Effector memory CD4-positive, alpha-beta T cell (primary cell): ENCODE data around the gene MYO1H.

Experiments
- DNase-seq, 3 donors: peaks; one replicate each; pipeline ENCODE4 v3.0.0-alpha.2; 2020
- H3K27ac ChIP-seq: 2 replicates; pipeline ENCODE4 v1.7.0; 2013; ENCODE audit warnings: mild to moderate bottlenecking, low read length, moderate library complexity; ENCODE audit not compliant: insufficient read depth, poor library complexity, severe bottlenecking
- H3K27me3 ChIP-seq: replicated peaks from 2 replicates; pipeline ENCODE4 v1.7.0; 2013; ENCODE audit warnings: mild to moderate bottlenecking, low read length; ENCODE audit not compliant: insufficient read depth, control insufficient read depth, poor library complexity, severe bottlenecking
- H3K36me3 ChIP-seq: 2 replicates; pipeline ENCODE4 v1.7.0; 2013; ENCODE audit warnings: mild to moderate bottlenecking, low read length, moderate library complexity; ENCODE audit not compliant: control insufficient read depth, insufficient read depth
- H3K4me1 ChIP-seq: 2 replicates; pipeline ENCODE4 v1.7.0; 2013; ENCODE audit warnings: low read length, mild to moderate bottlenecking; ENCODE audit not compliant: control insufficient read depth, insufficient read depth, poor library complexity, severe bottlenecking
- H3K4me3 ChIP-seq: 2 replicates; pipeline ENCODE4 v1.7.0; 2013; ENCODE audit warnings: low read length, low read depth, mild to moderate bottlenecking; ENCODE audit not compliant: insufficient read depth, poor library complexity, severe bottlenecking
- H3K9me3 ChIP-seq: 2 replicates; pipeline ENCODE4 v1.7.0; 2013; ENCODE audit warnings: mild to moderate bottlenecking, low read length, moderate library complexity; ENCODE audit not compliant: control insufficient read depth

Gene MYO1H

DNA sequence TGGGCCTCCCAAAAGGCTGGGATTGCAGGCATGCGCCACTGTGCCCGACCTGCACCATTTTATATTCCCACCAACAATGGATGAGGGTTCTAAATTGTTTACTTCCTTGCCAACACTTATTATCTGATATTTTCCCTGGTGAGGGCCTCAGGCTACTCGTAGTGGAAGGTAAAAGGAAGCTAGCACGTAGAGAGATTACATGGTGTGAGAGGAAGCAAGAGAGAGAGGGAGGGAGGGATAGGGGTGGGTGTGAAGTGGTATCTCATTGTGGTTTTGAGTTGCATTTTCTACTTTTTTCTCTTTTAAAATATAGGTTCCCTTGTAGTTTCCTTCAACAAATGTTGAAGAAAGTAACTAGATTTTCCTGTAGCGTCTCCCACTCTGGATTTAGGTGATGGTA lies 30.9 kb downstream of the MYO1H start:
- no peak for DNase-seq
- Histone ChIP-seq H3K27me3 (no peaks in the 10 kb centered on the region), H3K4me1 (no peaks in the 10 kb centered on the region), H3K9me3 (no peaks in the 10 kb centered on the region), H3K36me3 (no peaks in the 10 kb centered on the region), H3K4me3 (no peak overlapping the region), H3K27ac (no peak overlapping the region)

- Histone ChIP-seq H3K4me1 (no peaks in the 10 kb centered on the region), H3K27me3 (peaks cover 4% of the 10 kb centered on the region), H3K4me3 (no peak overlapping the region), H3K27ac (no peak overlapping the region), H3K36me3 (no peaks in the 10 kb centered on the region), H3K9me3 (no peaks in the 10 kb centered on the region)
- no peak for DNase-seq
These were observed 34.3 kb downstream of the MYO1H start for GRCh38 chr12:109382031-109382430.

DNA sequence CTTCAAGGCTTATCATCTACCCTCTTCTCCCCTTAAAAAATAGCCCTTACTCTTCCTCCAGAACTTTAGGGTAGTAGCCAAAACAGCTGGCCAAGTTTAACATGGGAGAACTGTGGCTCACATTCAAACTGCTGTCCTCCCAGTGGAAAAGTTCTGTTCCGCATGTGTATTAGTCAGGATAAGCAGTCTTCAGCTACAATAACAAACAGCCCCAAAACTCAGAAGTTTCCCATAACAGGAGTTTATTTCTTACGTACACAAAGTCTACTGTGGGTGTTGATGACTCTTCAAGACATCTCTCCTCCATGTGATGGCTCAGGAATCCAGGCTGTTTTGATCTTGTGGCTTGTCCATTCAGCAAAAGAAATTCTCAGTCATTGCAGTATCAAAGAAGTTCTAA lies 35.5 kb downstream of the MYO1H start:
- Histone ChIP-seq H3K4me3 (no peak overlapping the region), H3K27ac (no peak overlapping the region), H3K4me1 (no peaks in the 10 kb centered on the region), H3K9me3 (no peaks in the 10 kb centered on the region), H3K27me3 (peaks cover 4% of the 10 kb centered on the region), H3K36me3 (no peaks in the 10 kb centered on the region)
- no peak for DNase-seq

DNA sequence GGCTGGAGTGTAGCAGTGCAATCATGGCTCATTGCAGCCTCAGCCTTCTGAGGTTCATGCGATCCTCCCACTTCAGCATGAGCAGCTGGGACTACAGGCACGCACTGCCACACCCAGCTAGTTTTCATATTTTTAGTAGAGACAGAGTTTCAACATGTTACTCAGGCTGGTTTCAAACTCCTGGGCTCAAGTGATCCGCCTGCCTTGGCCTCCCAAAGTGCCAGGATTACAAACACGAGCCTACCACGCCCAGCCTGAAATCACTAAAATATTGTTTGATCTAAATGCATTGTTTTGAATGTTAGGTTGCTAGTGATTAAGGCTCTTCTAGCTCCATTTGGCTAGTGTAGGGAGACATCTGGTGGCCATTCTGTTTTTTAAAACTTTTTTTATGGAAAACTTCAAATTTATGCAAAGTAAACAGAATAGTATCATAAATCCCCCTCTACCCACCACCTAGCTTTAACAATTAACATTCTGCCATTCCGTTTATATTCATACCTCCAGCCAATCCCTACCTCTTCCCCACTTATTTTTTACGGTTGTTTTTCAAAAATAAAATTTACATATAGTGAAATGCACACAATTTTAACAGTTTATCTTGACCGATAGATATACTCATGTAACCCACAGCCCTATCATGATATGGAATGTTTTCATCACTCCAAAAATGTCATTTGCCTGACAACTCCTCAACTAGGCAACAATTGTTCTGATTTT lies 37.8 kb downstream of the MYO1H start:
- Histone ChIP-seq H3K4me1 (no peaks in the 10 kb centered on the region), H3K36me3 (no peaks in the 10 kb centered on the region), H3K27me3 (peaks cover 4% of the 10 kb centered on the region), H3K4me3 (no peak overlapping the region), H3K27ac (no peak overlapping the region), H3K9me3 (no peaks in the 10 kb centered on the region)
- no peak for DNase-seq

DNA sequence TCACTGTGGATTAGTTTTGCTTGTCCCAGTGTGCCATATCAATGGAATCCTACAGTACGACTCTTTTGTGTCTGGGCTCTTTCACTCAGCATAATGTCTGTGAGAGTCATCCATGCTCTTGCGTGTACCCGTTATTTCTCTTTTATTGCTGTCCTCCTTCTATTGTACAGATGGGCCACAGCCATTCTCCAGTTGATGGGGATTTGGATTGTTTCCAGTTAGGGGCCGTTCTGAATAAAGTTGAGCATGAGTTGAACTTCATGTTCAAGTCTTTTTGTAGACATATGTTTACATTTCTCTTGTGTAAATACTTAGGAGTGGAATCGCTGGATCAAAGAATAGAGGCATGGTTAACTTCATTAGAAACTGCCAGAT lies 38.3 kb downstream of the MYO1H start:
- Histone ChIP-seq H3K9me3 (no peaks in the 10 kb centered on the region), H3K27ac (no peak overlapping the region), H3K36me3 (no peaks in the 10 kb centered on the region), H3K27me3 (peaks cover 4% of the 10 kb centered on the region), H3K4me1 (no peaks in the 10 kb centered on the region), H3K4me3 (no peak overlapping the region)
- no peak for DNase-seq

DNA sequence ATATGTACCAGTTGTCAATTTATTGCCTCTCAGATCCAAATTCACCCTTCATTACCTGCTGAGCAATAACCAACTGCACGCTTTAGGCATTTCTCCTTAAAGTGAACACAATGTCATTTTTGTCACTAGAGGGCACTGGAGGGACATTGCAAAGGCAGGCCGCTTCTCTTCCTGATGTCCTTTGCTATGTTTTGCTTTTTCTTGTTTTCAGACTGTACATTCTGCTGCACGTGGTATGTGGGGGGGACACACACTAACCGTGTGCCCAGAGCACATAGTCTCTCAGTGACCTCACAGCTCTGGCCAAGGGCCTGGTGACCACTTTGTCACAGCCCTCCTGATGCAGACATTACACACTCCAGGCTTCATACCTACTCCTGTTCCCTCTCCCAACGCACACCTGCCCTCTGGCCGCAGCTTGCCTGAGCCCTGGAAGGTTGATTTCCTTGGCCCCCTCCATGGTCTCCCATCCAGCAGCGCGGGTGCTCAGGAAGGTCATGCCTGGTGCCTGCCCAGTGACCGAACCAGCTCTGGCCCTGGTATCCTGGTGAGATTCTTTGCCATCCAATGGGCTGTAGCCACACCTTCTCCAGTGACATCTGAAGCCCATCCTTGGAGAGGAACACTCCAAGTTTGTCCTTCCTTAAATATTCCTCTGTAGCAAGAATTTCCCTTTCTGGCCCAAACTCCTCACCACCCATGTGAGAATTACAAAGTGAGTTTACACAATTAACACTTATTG lies 39.9 kb downstream of the MYO1H start:
- Histone ChIP-seq H3K9me3 (no peaks in the 10 kb centered on the region), H3K4me1 (no peaks in the 10 kb centered on the region), H3K4me3 (no peak overlapping the region), H3K27me3 (peaks cover 4% of the 10 kb centered on the region), H3K27ac (no peak overlapping the region), H3K36me3 (no peaks in the 10 kb centered on the region)
- DNase-seq, result no peak

GRCh38 chr12:109388167-109388563 lies 40.5 kb downstream of the MYO1H start:
- DNase-seq, result no peak
- Histone ChIP-seq H3K4me3 (no peak overlapping the region), H3K27ac (no peak overlapping the region), H3K4me1 (no peaks in the 10 kb centered on the region), H3K27me3 (peaks cover 4% of the 10 kb centered on the region), H3K9me3 (no peaks in the 10 kb centered on the region), H3K36me3 (no peaks in the 10 kb centered on the region)

- Histone ChIP-seq H3K4me1 (no peaks in the 10 kb centered on the region), H3K27me3 (peaks cover 4% of the 10 kb centered on the region), H3K9me3 (no peaks in the 10 kb centered on the region), H3K27ac (no peak overlapping the region), H3K4me3 (no peak overlapping the region), H3K36me3 (no peaks in the 10 kb centered on the region)
- no peak for DNase-seq
These were observed 41.4 kb downstream of the MYO1H start for GRCh38 chr12:109389146-109389545.

DNA sequence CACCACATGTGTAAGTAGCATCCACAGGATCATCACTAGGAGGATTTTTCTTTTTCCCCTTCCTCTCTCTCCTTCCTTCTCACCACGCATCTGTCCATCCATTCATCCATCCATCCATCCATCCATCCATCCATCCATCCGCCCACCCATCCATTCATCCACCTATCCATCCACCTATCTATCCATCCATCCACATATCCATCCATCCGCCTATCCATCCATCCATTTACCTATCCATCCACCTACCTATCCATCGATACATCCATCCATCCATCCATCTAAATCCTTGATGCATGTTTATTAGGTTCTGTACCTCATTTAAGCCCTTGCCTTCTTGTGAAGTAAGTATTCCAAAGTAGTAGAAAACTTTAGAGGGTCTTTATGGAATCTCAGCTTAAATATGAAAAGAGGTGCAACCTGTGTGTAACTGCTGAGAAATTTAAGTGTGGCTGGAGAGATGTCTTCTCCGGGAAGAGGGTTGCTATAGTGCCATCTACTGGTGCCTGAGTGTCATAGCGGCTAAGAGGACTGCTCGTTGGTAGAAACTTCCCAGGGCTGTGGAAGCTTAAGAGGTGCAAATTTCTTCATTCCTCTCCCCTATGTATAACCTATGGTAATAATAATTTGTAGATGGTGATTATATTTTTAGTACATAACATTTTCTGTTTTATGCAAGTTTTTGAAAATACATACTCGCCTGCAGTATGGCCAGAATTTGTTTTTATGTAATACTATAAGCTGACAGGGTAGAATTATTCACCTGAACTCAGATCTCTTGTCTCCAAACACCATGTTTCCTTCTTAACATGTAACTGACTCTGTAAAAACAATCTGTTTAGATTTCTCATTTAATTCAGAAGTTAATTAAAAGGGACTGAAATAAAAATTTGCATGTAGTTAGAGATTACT lies 46.0 kb downstream of the MYO1H start:
- H3K27me3 ChIP-seq, result no peaks in the 10 kb centered on the region
- no peaks in the 10 kb centered on the region for H3K4me1 ChIP-seq
- H3K36me3 ChIP-seq, result no peaks in the 10 kb centered on the region
- H3K4me3 ChIP-seq, result no peak overlapping the region
- H3K9me3 ChIP-seq, result no peaks in the 10 kb centered on the region
- peak in 1 of 3 donors; percentile 4 for DNase-seq
- H3K27ac ChIP-seq, result no peak overlapping the region

- Histone ChIP-seq H3K27ac (no peak overlapping the region), H3K9me3 (no peaks in the 10 kb centered on the region), H3K36me3 (no peaks in the 10 kb centered on the region), H3K4me1 (no peaks in the 10 kb centered on the region), H3K27me3 (no peaks in the 10 kb centered on the region), H3K4me3 (no peak overlapping the region)
- no peak for DNase-seq
These were observed 47.2 kb downstream of the MYO1H start for GRCh38 chr12:109394891-109395290.
